MM.1S (cell line): ENCODE results near the gene CCER1.
A peak's percentile ranks its signal among the peaks of the same experiment; 100 is the strongest.

Experiments
- DNase-seq: peaks from one replicate; pipeline ENCODE4 v3.0.0-alpha.2; 2015
- H2AFZ ChIP-seq: fragments of 300-600 bp; sonication (generic); 2 replicates; pipeline ENCODE4 v1.6.0; 2016; ENCODE audit warnings: antibody characterized with exemption, low read length
- H3F3A ChIP-seq: fragments of 300-600 bp; sonication (generic); 2 replicates; pipeline ENCODE4 v1.6.1; 2016; ENCODE audit warnings: mild to moderate bottlenecking, antibody characterized with exemption, low read length, moderate library complexity, mixed read lengths; ENCODE audit not compliant: insufficient read depth
- H3K27ac ChIP-seq: fragments of 300-600 bp; sonication (generic); 2 replicates; pipeline ENCODE4 v1.5.1; 2016; ENCODE audit warnings: mild to moderate bottlenecking, low read length
- H3K27me3 ChIP-seq: fragments of 300-600 bp; sonication (generic); replicated peaks from 2 replicates; pipeline ENCODE4 v1.6.0; 2016; ENCODE audit warnings: low read length; ENCODE audit not compliant: insufficient read depth
- H3K36me3 ChIP-seq: fragments of 300-600 bp; sonication (generic); replicated peaks from 2 replicates; pipeline ENCODE4 v1.6.1; 2016; ENCODE audit warnings: mild to moderate bottlenecking, low read length, mixed read lengths; ENCODE audit not compliant: insufficient read depth
- H3K4me1 ChIP-seq: fragments of 300-600 bp; sonication (generic); 2 replicates; pipeline ENCODE4 v1.6.1; 2016; ENCODE audit warnings: low read length, mixed read lengths
- H3K4me2 ChIP-seq: fragments of 300-600 bp; sonication (generic); 2 replicates; pipeline ENCODE4 v1.6.0; 2016; ENCODE audit warnings: low read depth, low read length
- H3K4me3 ChIP-seq: fragments of 300-600 bp; sonication (generic); 2 replicates; pipeline ENCODE4 v1.5.1; 2016; ENCODE audit warnings: low read length, mixed read lengths
- H3K79me2 ChIP-seq: fragments of 300-600 bp; sonication (generic); 2 replicates; pipeline ENCODE4 v1.6.1; 2016; ENCODE audit warnings: mixed run types, low read length, mixed read lengths
- H3K9ac ChIP-seq: fragments of 300-600 bp; sonication (generic); 2 replicates; pipeline ENCODE4 v1.6.1; 2016; ENCODE audit warnings: low read length, mixed read lengths
- H3K9me2 ChIP-seq: fragments of 300-600 bp; sonication (generic); replicated peaks from 2 replicates; pipeline ENCODE4 v1.6.1; 2016; ENCODE audit warnings: mild to moderate bottlenecking, low read length, mixed read lengths; ENCODE audit not compliant: insufficient read depth
- H3K9me3 ChIP-seq: fragments of 300-600 bp; sonication (generic); replicated peaks from 2 replicates; pipeline ENCODE4 v1.6.1; 2016; ENCODE audit warnings: mild to moderate bottlenecking, low read length, mixed read lengths; ENCODE audit not compliant: insufficient read depth
- H4K20me1 ChIP-seq: fragments of 300-600 bp; sonication (generic); 2 replicates; pipeline ENCODE4 v1.6.1; 2016; ENCODE audit warnings: mild to moderate bottlenecking, low read length, moderate library complexity, mixed read lengths; ENCODE audit not compliant: insufficient read depth
- CTCF ChIP-seq: fragments of 300-600 bp; sonication (generic); IDR thresholded peaks from 2 replicates; pipeline ENCODE4 v1.5.1; 2016; ENCODE audit warnings: antibody characterized with exemption, low read length, mixed read lengths
- EZH2 ChIP-seq: fragments of 300-600 bp; sonication (generic); optimal IDR thresholded peaks from 2 replicates; pipeline ENCODE3; 2017; ENCODE audit warnings: low read depth, mild to moderate bottlenecking, antibody characterized with exemption, low read length, mixed read lengths
- EZH2phosphoT487 ChIP-seq: fragments of 300-600 bp; sonication (generic); IDR thresholded peaks from 2 replicates; pipeline ENCODE4 v1.6.1; 2018; ENCODE audit warnings: antibody characterized with exemption, low read length

The CCER1 gene

GRCh38 chr12:90940872-90941499 is 14.0 kb downstream of the CCER1 start:
- no peak overlapping the region for H3K9ac ChIP-seq
- no peak overlapping the region for H3K4me2 ChIP-seq
- H3K9me3 ChIP-seq, result no peaks in the 10 kb centered on the region
- peak; percentile 64 for DNase-seq
- H3F3A ChIP-seq, result no peaks in the 10 kb centered on the region
- no peaks in the 10 kb centered on the region for H3K4me1 ChIP-seq
- no peak overlapping the region for H3K4me3 ChIP-seq
- H4K20me1 ChIP-seq, result no peaks in the 10 kb centered on the region
- no peaks in the 10 kb centered on the region for H3K36me3 ChIP-seq
- H3K27me3 ChIP-seq, result no peaks in the 10 kb centered on the region
- H3K79me2 ChIP-seq, result no peaks in the 10 kb centered on the region
- H2AFZ ChIP-seq, result no peak overlapping the region
- no peak overlapping the region for H3K27ac ChIP-seq
- TF ChIP-seq EZH2phosphoT487 (no peak), EZH2 (no peak), CTCF (peak; percentile 61)
- H3K9me2 ChIP-seq, result no peaks in the 10 kb centered on the region

DNA sequence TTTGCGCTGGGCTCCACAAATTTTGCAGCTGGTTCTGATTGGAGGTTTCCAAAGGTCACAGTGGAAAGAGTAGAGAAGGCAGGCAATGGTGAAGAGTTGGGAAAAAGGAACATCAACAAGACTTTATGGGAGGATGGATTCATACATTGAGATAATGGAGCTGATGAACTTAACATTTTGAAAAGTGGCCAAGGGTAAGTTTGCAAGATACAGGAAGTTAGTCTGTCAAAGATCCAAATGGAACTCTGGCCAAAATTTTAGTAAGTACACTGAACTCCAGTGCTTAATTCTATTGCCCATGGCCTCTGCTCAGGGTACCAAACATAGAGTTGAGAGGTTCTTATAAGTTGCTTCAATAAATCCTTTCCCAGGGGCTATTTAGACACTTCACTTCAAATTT is 15.6 kb downstream of the CCER1 start:
- no peak for TF ChIP-seq EZH2phosphoT487
- no peak for TF ChIP-seq EZH2
- no peak for TF ChIP-seq CTCF
- DNase-seq, result no peak
- no peaks in the 10 kb centered on the region for H3K4me1 ChIP-seq
- H3K27me3 ChIP-seq, result no peaks in the 10 kb centered on the region
- no peaks in the 10 kb centered on the region for H4K20me1 ChIP-seq
- H3F3A ChIP-seq, result no peaks in the 10 kb centered on the region
- H3K4me3 ChIP-seq, result no peak overlapping the region
- no peak overlapping the region for H3K4me2 ChIP-seq
- H3K27ac ChIP-seq, result no peak overlapping the region
- H3K9me3 ChIP-seq, result no peaks in the 10 kb centered on the region
- no peak overlapping the region for H3K9ac ChIP-seq
- no peaks in the 10 kb centered on the region for H3K36me3 ChIP-seq
- no peaks in the 10 kb centered on the region for H3K9me2 ChIP-seq
- H2AFZ ChIP-seq, result no peak overlapping the region
- no peaks in the 10 kb centered on the region for H3K79me2 ChIP-seq

- Histone ChIP-seq H3K79me2 (no peaks in the 10 kb centered on the region), H2AFZ (no peak overlapping the region), H3K36me3 (no peaks in the 10 kb centered on the region), H3F3A (no peaks in the 10 kb centered on the region), H3K9me3 (no peaks in the 10 kb centered on the region), H4K20me1 (no peaks in the 10 kb centered on the region), H3K9ac (no peak overlapping the region), H3K9me2 (no peaks in the 10 kb centered on the region), H3K4me1 (no peaks in the 10 kb centered on the region), H3K4me3 (no peak overlapping the region), H3K4me2 (no peak overlapping the region), H3K27ac (no peak overlapping the region), H3K27me3 (no peaks in the 10 kb centered on the region)
- TF ChIP-seq EZH2, result no peak
- no peak for TF ChIP-seq EZH2phosphoT487
- no peak for TF ChIP-seq CTCF
- DNase-seq, result no peak
Measured at GRCh38 chr12:90938451-90938850, 16.5 kb downstream of the CCER1 start.
